SK-N-SH treated with all-trans-retinoic acid at 6 μM for 48 hours (cell line): ENCODE measurements around the gene NEU2.

Experiments
- ATAC-seq: fragments of 200-7000 bp; cut with Tn5 transposase; 3 replicates; pipeline ENCODE4 v1.9.1; 2020; ENCODE audit warnings: mild to moderate bottlenecking, moderate library complexity
- ARNTL ChIP-seq: fragments of 450-650 bp; formaldehyde crosslinking; IDR thresholded peaks from 2 replicates; pipeline ENCODE4 v1.5.0; 2020; ENCODE audit warnings: low read depth, mild to moderate bottlenecking, moderate library complexity, borderline replicate concordance
- BACH2 ChIP-seq: fragments of 250-450 bp; sonication (Bioruptor Pico); IDR thresholded peaks from 2 replicates; pipeline ENCODE4 v1.9.0; 2021; ENCODE audit warnings: mild to moderate bottlenecking, borderline replicate concordance
- CREB5 ChIP-seq: fragments of 250-450 bp; sonication (Bioruptor Pico); IDR thresholded peaks from 2 replicates; pipeline ENCODE4 v1.5.1; 2020; ENCODE audit warnings: low read depth, mild to moderate bottlenecking, moderate library complexity
- CSDC2 ChIP-seq: fragments of 250-450 bp; sonication (Bioruptor Pico); IDR thresholded peaks from 2 replicates; pipeline ENCODE4 v1.5.0; 2020; ENCODE audit warnings: mild to moderate bottlenecking, moderate library complexity
- CSRNP3 ChIP-seq: fragments of 250-450 bp; sonication (Bioruptor Pico); IDR thresholded peaks from 2 replicates; pipeline ENCODE4 v1.5.1; 2021; ENCODE audit warnings: mild to moderate bottlenecking, moderate library complexity
- ESRRG ChIP-seq: fragments of 250-450 bp; sonication (Bioruptor Pico); IDR thresholded peaks from 2 replicates; pipeline ENCODE4 v1.6.1; 2021; ENCODE audit warnings: mild to moderate bottlenecking
- GLIS3 ChIP-seq: fragments of 250-450 bp; sonication (Bioruptor Pico); IDR thresholded peaks from 2 replicates; pipeline ENCODE4 v1.5.0; 2020; ENCODE audit warnings: mild to moderate bottlenecking, moderate library complexity
- OSR1 ChIP-seq: fragments of 250-450 bp; sonication (Bioruptor Pico); IDR thresholded peaks from 2 replicates; pipeline ENCODE4 v1.8.0; 2022; ENCODE audit warnings: moderate library complexity, mild to moderate bottlenecking, inconsistent platforms
- PATZ1 ChIP-seq: fragments of 250-450 bp; sonication (Bioruptor Pico); IDR thresholded peaks from 2 replicates; pipeline ENCODE4 v1.8.0; 2020; ENCODE audit warnings: mild to moderate bottlenecking, moderate library complexity, borderline replicate concordance
- POU6F1 ChIP-seq: fragments of 250-450 bp; sonication (Bioruptor Pico); IDR thresholded peaks from 2 replicates; pipeline ENCODE4 v1.8.0; 2021; ENCODE audit warnings: low read depth, mild to moderate bottlenecking, moderate library complexity, borderline replicate concordance
- SNAI2 ChIP-seq: fragments of 250-450 bp; sonication (Bioruptor Pico); IDR thresholded peaks from 2 replicates; pipeline ENCODE4 v1.5.0; 2020; ENCODE audit warnings: mild to moderate bottlenecking, moderate library complexity
- TCF4 ChIP-seq: fragments of 250-450 bp; sonication (Bioruptor Pico); IDR thresholded peaks from 2 replicates; pipeline ENCODE4 v1.8.0; 2021; ENCODE audit warnings: mild to moderate bottlenecking, moderate library complexity, borderline replicate concordance
- TSHZ2 ChIP-seq: fragments of 250-450 bp; sonication (Bioruptor Pico); IDR thresholded peaks from 2 replicates; pipeline ENCODE4 v1.5.0; 2020; ENCODE audit warnings: mild to moderate bottlenecking, moderate library complexity
- ZFP3 ChIP-seq: fragments of 250-450 bp; sonication (Bioruptor Pico); IDR thresholded peaks from 2 replicates; pipeline ENCODE4 v1.5.0; 2020; ENCODE audit warnings: mild to moderate bottlenecking, moderate library complexity
- ZFP30 ChIP-seq: fragments of 450-650 bp; formaldehyde crosslinking; IDR thresholded peaks from 2 replicates; pipeline ENCODE4 v1.5.0; 2022; ENCODE audit warnings: mild to moderate bottlenecking, moderate library complexity
- ZNF565 ChIP-seq: fragments of 450-650 bp; formaldehyde crosslinking; conservative IDR thresholded peaks from 2 replicates; pipeline ENCODE4 v1.5.0; 2020; ENCODE audit warnings: low read depth, mild to moderate bottlenecking, moderate library complexity
- ZNF70 ChIP-seq: fragments of 450-650 bp; formaldehyde crosslinking; IDR thresholded peaks from 2 replicates; pipeline ENCODE4 v1.5.0; 2020; ENCODE audit warnings: mild to moderate bottlenecking, moderate library complexity

The NEU2 gene

GRCh38 chr2:233062451-233062850 lies 30.0 kb downstream of the NEU2 start:
- no peak for ATAC-seq
- TF ChIP-seq CSRNP3 = no peak
- no peak for TF ChIP-seq ZFP3 (CRISPR knock-in tag)

- TF ChIP-seq GLIS3 (CRISPR knock-in tag) (no peak), ZFP3 (CRISPR knock-in tag) (no peak)
- no peak for ATAC-seq
Observed at GRCh38 chr2:233062946-233063268, 30.4 kb downstream of the NEU2 start.

GRCh38 chr2:233063269-233063975 lies 30.9 kb downstream of the NEU2 start:
- TF ChIP-seq GLIS3 (CRISPR knock-in tag) (no peak), PATZ1 (no peak), ZNF565 (no peak), SNAI2 (CRISPR knock-in tag) (no peak), CSRNP3 (no peak), ZFP30 (CRISPR knock-in tag) (no peak), ESRRG (CRISPR knock-in tag) (no peak), CSDC2 (CRISPR knock-in tag) (no peak), POU6F1 (no peak)
- no peak; the same call in 2 of the 3 replicates for ATAC-seq

GRCh38 chr2:233063976-233064411 lies 31.5 kb downstream of the NEU2 start:
- no peak for ATAC-seq

More at GRCh38 chr2:233063976-233064411, 31.5 kb downstream of the NEU2 start:
- TF ChIP-seq TSHZ2 (no peak), OSR1 (no peak), ZFP30 (CRISPR knock-in tag) (no peak), CREB5 (CRISPR knock-in tag) (no peak), SNAI2 (CRISPR knock-in tag) (no peak), TCF4 (CRISPR knock-in tag) (no peak), ZNF70 (no peak), GLIS3 (CRISPR knock-in tag) (no peak), ARNTL (CRISPR knock-in tag) (no peak), BACH2 (CRISPR knock-in tag) (no peak)
